GM13976 (cell line): ENCODE measurements around the gene SUN5.
"Not testable (repeated sequence)": the region's sequence is repeated elsewhere in the genome, so short reads cannot be mapped to it uniquely, and the experiment has no call there.

Experiments used
- DNase-seq: peaks from one replicate; pipeline ENCODE4 v3.0.0; 2012; ENCODE audit warnings: low spot score
- CTCF ChIP-seq: IDR thresholded peaks from 2 replicates; pipeline ENCODE4 v1.5.1; 2012; ENCODE audit warnings: borderline replicate concordance, mild to moderate bottlenecking; ENCODE audit not compliant: insufficient read depth; ENCODE audit errors: extremely low read depth, missing control alignments, control extremely low read depth
- in situ Hi-C: fragments of 300-500 bp; cut with MboI; formaldehyde crosslinking; loops from one replicate; pipeline ENCODE4 v1.12.0; 2022; ENCODE audit warnings: low sequenced_read_pairs, mixed read lengths, inconsistent platforms; ENCODE audit not compliant: unreplicated experiment

SUN5 gene

DNA sequence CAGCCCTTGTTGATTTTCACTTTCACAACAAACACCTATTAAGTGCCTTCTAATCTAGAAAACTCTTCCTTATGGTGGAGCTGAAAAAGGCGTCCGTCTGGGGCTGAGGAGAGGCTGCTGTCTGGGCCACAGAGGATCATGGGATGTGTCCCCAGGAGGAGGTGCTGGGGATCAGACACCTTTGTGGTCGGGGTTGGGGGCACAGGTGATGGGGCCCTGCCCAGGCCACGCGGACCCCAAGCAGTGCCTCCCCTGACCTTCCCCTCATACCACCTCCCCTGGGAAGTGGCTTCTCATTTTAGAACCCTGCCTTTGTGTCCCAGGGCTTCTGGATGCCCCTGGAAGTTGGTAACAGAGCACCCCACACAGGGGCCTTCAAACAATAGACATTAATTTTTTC lies 41.1 kb downstream of the SUN5 start:
- peak; percentile 6 for DNase-seq
- in situ Hi-C loops, result no loop called here
- no peak for TF ChIP-seq CTCF

GRCh38 chr20:32962646-32963045 lies 41.6 kb downstream of the SUN5 start:
- DNase-seq, in situ Hi-C loops: not testable (repeated sequence)

GRCh38 chr20:32962053-32962452 lies 42.2 kb downstream of the SUN5 start:
- TF ChIP-seq CTCF, result no peak
- in situ Hi-C loops, result no loop called here
- DNase-seq, result peak; percentile 12

DNA sequence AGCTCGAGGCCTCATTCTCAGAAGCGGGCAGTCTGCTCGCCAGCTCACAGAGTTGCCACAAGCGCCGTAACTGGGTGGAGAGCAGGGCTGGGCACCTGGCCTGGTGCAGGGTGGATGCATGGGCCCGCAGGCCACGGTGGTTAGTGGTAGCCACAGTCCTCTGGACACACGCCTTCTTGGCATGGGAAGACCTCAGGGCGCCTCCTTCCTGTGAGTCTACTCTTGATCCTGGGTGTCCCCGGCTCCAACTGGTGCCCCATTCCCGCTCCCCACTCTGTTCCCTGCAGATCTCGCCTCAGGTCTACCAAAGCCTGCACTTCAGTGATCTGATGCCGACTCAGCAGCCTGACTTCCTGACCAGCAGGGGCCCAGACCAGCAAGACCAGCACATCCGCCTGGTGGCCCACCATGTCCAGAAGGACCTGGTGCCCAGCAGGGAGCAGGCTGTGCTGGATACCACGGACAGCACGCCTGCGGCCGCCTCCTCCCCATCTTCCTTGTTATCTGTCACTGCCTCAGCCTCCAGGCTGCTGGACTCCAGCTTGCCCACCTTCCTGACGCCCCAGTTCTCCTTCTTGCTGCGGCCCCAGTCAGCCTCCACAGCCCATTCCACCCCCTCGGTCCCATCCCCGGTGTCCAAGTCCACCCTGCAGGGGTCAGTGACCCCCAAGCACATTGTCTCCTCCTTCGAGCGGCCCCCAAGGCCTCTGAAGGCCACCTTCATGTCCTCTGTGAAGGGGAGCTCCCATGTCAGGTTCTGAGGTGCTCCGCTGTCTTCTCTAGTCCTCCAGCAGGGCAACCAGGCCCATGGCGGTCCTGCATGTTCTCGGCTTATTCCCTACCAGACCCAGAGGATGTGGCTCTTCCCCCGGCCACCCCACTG lies 43.1 kb downstream of the SUN5 start:
- in situ Hi-C loops, result no loop called here
- no peak for TF ChIP-seq CTCF
- DNase-seq, result peak; percentile 9

DNA sequence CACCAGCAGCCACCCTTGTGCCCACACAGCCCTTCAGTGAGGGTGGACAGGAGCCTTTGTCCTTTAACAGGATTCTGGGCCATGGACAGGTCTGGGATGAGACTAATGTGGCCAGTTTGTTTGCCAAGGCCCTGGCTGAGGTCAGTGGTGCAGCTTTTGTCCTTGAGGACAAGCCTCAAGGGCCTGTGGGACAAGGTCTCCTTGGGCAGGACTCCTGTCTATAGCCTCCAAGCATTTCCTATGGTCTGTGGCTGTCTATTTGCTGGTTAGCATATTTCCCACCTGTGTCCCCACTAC lies 44.1 kb downstream of the SUN5 start:
- TF ChIP-seq CTCF, result no peak
- in situ Hi-C loops, result no loop called here
- DNase-seq, result no peak

GRCh38 chr20:32959351-32960221 lies 44.6 kb downstream of the SUN5 start:
- no peak for TF ChIP-seq CTCF
- DNase-seq, result peak; percentile 10
- in situ Hi-C loops, result no loop called here

DNA sequence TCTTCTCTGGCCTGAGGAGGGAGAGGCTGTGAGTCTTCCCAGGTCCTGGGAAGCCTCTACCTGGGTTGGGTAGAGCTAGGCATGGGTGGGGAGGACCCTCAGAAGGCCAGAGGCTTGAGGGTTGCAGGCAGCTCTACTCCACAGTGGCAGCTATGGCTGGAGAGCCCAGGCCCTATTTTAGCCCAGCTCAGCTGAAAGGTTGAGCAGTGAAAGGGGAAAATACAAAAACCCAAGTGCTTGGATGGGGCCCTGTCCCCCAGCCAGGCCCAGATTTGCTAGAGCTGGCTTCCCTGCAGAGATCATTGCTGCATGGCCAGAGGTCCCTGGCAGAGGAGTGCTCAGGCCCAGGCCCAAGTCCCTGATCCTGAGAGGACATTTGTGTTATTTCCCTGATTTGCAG lies 45.7 kb downstream of the SUN5 start:
- no peak for DNase-seq
- in situ Hi-C loops, result no loop called here
- no peak for TF ChIP-seq CTCF
